ENCODE data around the gene ANK3. TPM values are rescaled to one million over a fixed set of nuclear protein-coding genes. Genes with fewer than 3 reads are reported as not detected.

ANK3 gene
- polyA plus RNA-seq, 1 donor, result 179 TPM

GRCh38 chr10:60376221-60377041 lies 13.2 kb downstream of the ANK3 start:
- DNase-seq, result no peak

GRCh38 chr10:60375293-60376004 lies 14.2 kb downstream of the ANK3 start:
- DNase-seq, result no peak

GRCh38 chr10:60374836-60375235 lies 14.8 kb downstream of the ANK3 start:
- DNase-seq, result no peak

GRCh38 chr10:60372436-60372835 lies 17.2 kb downstream of the ANK3 start:
- no peak for DNase-seq

DNA sequence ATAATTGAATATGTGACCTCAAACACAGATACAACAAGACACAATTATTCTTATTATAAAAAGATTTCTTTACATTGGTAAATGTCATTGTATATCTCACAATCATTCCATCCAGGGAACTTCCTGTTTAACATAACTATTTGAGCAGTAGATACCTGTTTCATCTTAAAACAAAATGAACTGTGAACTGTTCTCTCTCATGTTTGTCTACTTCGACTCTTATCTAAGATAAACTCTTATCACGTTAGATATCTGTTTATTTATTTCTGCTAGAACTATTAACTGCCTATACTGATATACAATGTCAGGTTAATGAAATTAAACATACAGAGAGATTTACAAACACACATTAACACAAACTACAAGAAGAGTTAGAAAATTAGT lies 20.1 kb downstream of the ANK3 start:
- DNase-seq, result no peak

DNA sequence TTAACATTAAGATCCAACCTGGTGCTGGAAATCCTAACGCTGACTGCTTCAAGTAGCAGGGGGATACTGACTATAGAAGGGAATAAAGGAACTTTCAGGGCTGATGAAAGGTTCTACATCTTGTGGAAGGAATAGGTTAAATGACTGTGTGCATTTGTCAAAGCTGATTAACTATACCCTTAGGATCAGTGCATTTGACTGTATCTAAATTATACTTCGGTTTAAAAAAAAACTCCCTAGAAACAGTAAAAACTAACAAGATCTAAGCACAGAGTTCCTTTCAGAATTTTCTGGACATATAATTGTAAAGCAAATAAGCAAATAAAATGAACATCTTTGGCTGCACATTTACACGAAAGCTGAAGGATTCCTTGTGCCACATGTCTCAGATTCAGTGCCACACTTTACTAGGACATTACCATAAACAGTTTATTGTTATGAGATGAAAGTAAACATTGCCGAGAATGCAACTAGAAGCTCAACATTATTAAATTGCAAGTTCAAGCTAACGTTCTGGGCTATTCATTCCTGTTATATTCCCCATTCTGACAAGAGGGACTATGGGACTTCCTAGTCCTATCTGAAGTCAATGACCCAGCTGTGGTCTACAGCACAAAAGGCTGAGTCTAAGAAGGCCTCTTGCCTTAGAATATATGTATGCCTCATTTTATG lies 20.7 kb downstream of the ANK3 start:
- no peak for DNase-seq

GRCh38 chr10:60367901-60368300 lies 21.8 kb downstream of the ANK3 start:
- no peak for DNase-seq

- DNase-seq, result no peak
These were observed 22.2 kb downstream of the ANK3 start for GRCh38 chr10:60367431-60367830.

GRCh38 chr10:60367024-60367423 lies 22.7 kb downstream of the ANK3 start:
- no peak for DNase-seq

- no peak for DNase-seq
These were observed 26.5 kb downstream of the ANK3 start for GRCh38 chr10:60363187-60363586.

GRCh38 chr10:60362461-60362860 lies 27.2 kb downstream of the ANK3 start:
- no peak for DNase-seq

DNA sequence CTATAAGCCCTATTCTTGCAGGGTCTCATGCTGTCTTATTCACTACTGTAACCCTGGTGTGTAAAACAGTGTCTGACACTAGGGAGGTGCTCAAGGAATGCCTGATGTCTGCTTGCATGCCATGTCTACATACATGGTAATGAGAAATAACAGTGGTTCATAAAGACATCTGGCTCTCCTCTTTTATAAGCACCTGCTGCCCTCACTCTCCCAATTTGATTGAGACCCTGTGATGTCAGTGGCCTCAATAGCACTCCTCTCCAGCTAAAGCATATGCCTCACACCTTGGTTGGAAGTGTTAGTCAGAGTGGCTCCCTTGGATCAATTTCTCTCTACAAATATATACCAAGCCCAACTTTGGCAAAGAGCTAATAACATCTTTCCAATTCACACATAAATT lies 30.6 kb downstream of the ANK3 start:
- no peak for DNase-seq

DNA sequence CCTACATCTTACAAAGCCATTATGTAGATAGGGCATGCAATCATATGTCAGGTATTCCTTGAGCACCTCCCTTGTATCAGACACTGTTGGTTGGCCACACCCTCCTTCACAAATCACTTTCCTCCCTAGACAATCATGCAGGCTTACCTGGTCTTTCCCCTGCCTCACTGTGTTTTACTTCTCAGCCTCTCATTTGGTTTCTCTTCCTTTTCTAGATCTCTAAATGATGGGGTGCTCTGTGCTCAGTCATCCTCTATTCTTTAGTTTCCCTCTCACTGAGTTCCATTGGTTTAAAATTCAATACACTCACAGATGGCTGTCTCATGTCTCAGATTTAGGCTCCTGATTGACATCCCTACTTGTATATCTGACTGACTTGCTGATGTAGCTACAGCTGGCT lies 31.4 kb downstream of the ANK3 start:
- no peak for DNase-seq

- no peak for DNase-seq
These were observed 36.0 kb downstream of the ANK3 start for GRCh38 chr10:60353519-60354258.

- no peak for DNase-seq
These were observed 37.6 kb downstream of the ANK3 start for GRCh38 chr10:60352105-60352504.

DNA sequence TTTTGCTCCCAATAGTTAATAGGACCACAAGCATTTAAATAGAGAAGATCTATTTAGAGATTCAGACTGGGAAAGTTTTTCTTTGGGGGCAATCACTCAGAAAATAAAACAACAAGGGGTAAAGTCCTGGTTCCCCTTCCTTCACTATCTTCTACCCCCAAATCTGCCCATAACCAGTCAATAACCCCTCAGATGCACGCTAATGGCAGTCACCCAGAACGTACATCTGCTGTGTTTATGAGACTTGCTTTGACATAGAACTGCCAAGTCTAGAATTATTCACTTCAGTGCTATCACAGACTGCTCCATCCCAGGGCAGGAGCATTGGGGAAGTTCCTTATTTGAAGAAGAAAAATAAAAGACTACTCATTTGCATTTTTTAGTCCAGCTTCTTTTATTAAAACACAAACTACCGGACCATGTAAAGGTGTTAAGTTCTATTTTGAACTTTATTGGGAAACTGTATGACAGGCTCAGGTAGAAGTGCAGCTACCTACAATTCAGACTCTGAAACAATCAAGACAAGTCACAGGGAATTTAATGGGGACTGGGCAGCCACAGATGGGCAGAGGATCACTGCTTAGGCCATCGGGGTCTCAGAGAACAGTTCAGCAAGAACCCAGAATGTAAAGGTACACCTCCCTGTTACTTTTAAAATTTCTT lies 38.4 kb downstream of the ANK3 start:
- DNase-seq, result no peak

- DNase-seq, result no peak
These were observed 39.3 kb downstream of the ANK3 start for GRCh38 chr10:60350400-60350799.

DNA sequence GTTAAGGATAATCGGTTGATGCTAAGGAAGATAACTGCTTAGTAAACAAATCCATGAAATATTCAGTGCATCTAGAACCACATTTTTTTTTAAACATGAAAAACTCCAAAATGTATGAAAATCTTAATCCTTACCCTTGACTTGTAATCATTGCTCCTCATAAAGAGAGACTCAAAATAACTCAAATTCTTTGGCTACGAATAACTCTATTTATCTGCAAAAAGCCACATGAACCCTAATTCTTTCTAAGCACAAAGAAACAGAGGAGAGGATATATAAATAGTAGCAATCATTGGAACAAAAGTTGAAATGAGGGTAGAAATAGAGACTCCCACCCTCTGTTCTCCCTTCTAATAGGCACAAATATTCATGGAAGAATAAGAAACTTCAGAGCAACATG lies 40.2 kb downstream of the ANK3 start:
- DNase-seq, result no peak

DNA sequence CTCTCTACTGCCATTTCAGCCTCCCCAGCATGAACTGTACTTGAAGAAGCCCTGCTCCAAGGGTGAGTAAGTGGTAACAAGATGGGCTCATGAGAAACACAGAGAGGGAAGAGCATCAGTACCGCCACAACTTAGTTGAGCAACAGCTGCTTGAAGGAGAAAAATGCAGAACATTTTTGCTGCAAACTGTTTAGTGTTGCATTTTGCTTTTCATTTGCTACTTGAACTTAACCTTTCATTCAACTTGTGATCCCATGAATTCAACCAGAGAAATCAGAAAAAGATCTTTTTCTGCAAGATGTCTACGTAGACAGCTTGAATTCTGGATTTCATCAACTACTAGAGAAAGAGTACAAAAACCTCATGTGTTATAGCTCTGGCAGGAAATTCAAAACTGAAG lies 40.7 kb downstream of the ANK3 start:
- DNase-seq, result no peak

DNA sequence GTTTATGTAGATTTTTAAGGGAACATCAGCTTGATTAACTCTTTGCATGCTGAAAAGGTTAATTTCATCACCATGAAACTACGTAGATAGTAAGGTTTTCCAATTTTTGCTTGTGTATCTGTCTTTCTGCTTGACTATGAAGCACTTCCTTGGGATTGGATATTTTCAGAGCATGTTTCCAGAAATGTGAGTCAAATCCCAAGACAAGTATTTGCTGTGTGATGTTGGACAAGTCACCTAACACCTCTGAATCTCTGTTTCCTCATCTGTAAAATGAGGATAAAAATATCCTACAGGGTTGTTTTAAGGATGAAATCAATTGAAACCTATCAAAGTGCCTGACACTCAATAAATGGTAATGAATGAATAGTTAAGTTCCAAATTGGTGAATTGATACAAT lies 42.4 kb downstream of the ANK3 start:
- DNase-seq, result no peak

DNA sequence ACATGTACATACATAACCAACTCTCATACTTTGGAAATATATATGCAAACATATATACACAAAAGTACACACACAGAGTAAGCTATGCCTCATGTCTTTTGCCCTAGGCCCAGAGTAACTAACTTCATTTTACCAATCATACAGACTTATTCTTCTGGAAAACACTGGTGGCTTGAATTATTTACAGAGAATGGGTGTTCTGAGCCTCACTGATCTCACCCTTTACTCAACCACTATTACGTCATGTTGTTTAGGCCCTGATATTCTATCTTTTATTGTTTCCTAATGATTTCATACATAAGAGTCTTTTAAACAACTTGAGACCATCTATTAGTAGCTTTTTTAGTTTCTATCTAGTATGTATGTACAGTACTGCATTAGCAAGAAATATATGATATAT lies 43.0 kb downstream of the ANK3 start:
- DNase-seq, result no peak

- no peak for DNase-seq
These were observed 46.4 kb downstream of the ANK3 start for GRCh38 chr10:60343254-60343653.

Measured in hindlimb muscle (tissue), 1 donor.